NCI-H1930 (cell line): ENCODE measurements around the gene RAP1A.

Experiments
- DNase-seq, 2 experiments: peaks; one replicate each; lab custom pipeline; 2025; lab: John Stamatoyannopoulos, UW

RAP1A gene

DNA sequence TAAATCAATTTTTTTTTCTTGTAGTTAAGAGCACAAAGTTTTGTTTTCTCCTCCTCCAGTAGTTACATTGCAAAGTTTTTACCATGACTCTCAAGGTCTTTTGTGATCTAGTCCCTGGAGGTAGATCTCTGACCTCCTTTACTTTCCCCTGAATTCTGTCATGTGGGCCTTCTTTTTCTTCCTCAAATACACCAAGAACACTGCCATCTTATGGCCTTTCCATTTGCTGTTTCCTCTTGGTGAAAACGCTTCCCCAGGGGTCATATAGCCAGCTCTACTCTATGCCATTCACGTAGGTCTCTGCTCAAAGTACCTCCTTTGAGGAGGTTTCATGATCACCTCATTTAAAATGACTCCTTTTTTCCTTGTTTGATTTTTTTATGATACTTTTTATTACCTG, 138.8 kb downstream of the RAP1A start:
- no peak for DNase-seq

- no peak for DNase-seq
Measured at GRCh38 chr1:111761717-111762116, 142.1 kb downstream of the RAP1A start.

GRCh38 chr1:111762332-111762731, 142.7 kb downstream of the RAP1A start:
- no peak for DNase-seq
